Measurements from ENCODE around the gene PANK2. TPM values are rescaled to one million over a fixed set of nuclear protein-coding genes. Genes with fewer than 3 reads are reported as not detected.
A peak's percentile ranks its signal among the peaks of the same experiment; 100 is the strongest.
"Not testable (repeated sequence)": the region's sequence is repeated elsewhere in the genome, so short reads cannot be mapped to it uniquely, and the experiment has no call there.

Gene PANK2
- total RNA-seq, 2 experiments from 2014 or later: 76.6 to 80.1 TPM

DNA sequence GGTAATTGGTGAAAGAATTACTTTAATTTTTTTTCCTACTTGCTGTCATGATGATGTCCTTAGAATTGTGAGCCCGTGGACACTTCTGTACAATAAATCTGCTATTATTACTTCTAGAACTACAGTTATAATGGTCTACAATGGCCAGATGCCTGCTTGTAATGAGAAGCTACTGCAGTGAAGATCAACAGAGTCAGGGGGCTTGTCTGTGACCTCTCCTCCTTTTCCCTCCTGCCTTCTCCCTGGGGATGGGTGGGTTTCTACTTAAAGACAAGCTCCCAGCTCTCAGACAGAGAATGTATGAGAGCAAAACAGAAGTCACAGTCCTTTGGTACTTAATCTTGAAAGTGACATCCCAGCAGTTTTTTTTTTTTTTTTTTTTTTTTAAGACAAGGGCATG lies 13.2 kb upstream of the PANK2 start:
- ATAC-seq (ENCODE audit: low read depth) (no peak), DNase-seq (no peak)
- Mint-ChIP-seq H3K4me1 (peaks cover 2% of the 10 kb centered on the region), H3K27me3 (no peaks in the 10 kb centered on the region), H3K27ac (no peak overlapping the region), H3K9me3 (no peaks in the 10 kb centered on the region), H3K36me3 (peaks cover 13% of the 10 kb centered on the region), H3K4me3 (no peak overlapping the region)
- POLR2A ChIA-PET: no interaction called here

DNA sequence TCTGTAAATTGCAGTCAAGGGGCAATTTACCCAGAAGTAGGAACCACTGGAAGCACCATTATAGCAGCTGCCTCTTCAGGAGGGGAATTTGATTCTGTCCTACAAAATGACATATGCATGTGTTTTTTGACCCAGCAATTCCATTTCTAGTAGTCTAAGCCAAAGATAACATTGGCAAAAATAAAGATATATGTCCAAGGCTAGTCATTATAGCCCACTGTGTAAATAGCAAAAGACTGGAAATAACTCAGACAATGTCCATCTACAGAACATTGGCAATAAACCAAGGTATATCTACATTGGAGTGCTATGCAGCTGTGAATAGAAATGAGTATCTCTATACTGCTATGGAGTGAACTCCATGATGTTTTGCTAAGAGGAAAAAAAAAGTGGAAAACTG lies 12.5 kb upstream of the PANK2 start:
- no peaks in the 10 kb centered on the region for H3K9me3 Mint-ChIP-seq
- H3K27me3 Mint-ChIP-seq: no peaks in the 10 kb centered on the region
- peaks cover 2% of the 10 kb centered on the region for H3K4me1 Mint-ChIP-seq
- no peak overlapping the region for H3K27ac Mint-ChIP-seq
- H3K36me3 Mint-ChIP-seq: peaks cover 13% of the 10 kb centered on the region
- POLR2A ChIA-PET: no interaction called here
- no peak for ATAC-seq (ENCODE audit: low read depth)
- no peak for DNase-seq
- H3K4me3 Mint-ChIP-seq: no peak overlapping the region

DNA sequence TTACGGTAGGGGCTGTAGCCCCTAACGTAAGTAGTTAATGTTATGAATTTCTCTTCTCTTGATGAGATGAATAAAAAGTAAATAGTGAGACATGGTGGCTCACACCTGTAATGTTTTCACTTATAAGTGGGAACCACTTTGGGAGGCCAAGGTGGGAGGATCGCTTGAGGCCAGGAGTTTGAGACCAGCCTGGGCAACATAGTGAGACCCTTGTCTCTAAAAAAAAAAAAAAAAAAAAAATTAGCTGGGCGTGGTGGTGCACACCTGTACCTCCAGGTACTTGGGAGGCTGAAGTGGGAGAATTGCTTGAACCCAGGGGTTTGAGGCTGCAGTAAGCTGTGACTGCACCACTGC lies 10.3 kb upstream of the PANK2 start:
- H3K4me3 Mint-ChIP-seq; H3K9me3 Mint-ChIP-seq; H3K36me3 Mint-ChIP-seq; H3K4me1 Mint-ChIP-seq; H3K27me3 Mint-ChIP-seq; H3K27ac Mint-ChIP-seq; DNase-seq; ATAC-seq (ENCODE audit: low read depth): not testable (repeated sequence)
- POLR2A ChIA-PET: interaction anchor here (0.7 to 1.1 kb wide), 2 partner anchors 8 to 244 kb away, joined by 5 to 6 read pairs; no protein-coding TSS in a partner anchor

DNA sequence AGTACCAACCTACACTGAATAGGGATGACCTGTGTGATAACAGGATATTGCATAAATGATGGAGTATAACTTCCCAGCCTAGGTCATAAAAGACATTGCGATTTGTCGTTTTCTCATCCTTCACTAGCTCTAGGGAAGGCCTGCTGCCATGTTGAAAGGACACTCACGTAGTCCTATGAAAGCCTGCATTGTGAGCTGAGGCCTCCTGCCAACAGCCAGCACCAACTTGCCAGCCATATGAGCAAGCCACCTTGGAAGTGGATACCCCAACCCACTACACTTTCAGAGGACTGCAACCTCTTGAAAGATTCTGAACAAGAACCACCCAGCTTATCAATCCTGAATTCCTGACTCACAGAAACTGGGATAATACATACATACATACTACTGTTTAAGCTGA lies 3.5 kb upstream of the PANK2 start:
- no peak overlapping the region for H3K4me3 Mint-ChIP-seq
- H3K9me3 Mint-ChIP-seq: no peaks in the 10 kb centered on the region
- H3K27me3 Mint-ChIP-seq: no peaks in the 10 kb centered on the region
- no peak overlapping the region for H3K27ac Mint-ChIP-seq
- POLR2A ChIA-PET: interaction anchor here (0.6 kb wide), 1 partner anchor 8 kb away, joined by 4 read pairs; no protein-coding TSS in a partner anchor
- H3K4me1 Mint-ChIP-seq: peaks cover 17% of the 10 kb centered on the region
- no peak for DNase-seq
- H3K36me3 Mint-ChIP-seq: peaks cover 16% of the 10 kb centered on the region
- no peak for ATAC-seq (ENCODE audit: low read depth)

DNA sequence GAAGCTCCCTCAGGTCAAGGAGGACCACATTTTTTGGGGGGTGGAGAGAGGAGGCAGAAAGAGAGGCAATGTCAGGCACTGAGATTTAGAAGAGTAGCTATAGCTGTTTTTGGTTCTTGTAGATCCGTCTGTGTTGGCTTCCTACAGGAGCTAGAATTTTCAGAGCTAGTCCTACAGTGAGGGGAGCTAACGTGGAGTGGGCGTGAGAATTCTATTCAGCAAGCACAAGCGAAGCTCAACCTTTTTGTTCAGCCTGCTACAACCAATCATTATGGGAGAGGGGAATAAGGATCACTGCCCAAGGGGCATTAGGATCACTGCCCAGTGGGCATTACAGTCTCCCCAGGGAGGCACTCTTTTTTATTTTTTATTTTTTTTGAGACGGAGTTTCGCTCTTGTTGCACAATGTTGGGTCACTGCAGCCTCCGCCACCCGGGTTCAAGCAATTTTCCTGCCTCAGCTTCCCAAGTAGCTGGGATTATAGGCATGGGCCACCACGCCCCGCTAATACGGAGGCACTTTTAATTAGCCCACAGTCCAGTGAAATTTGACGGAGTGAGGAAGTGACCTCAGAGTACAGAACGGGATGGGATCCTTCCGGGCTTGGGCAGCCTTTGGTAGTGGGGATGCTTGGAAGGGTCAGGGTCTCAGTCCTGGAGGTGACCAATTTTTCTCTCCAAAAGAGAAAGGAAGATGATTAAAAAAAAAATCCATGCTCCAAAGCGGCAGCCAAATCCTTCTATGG lies 1.1 kb upstream of the PANK2 start:
- POLR2A ChIA-PET: interaction anchor here (0.6 to 1.4 kb wide), 6 partner anchors 16 to 221 kb away, joined by 3 to 7 read pairs (median 3); partner anchors contain the start of genes AP5S1 and CENPB
- Mint-ChIP-seq H3K4me3 (peak overlapping the region; percentile 100), H3K36me3 (peaks cover 33% of the 10 kb centered on the region), H3K27ac (peak overlapping the region; percentile 95), H3K27me3 (no peaks in the 10 kb centered on the region), H3K9me3 (no peaks in the 10 kb centered on the region), H3K4me1 (peaks cover 37% of the 10 kb centered on the region)
- ATAC-seq (ENCODE audit: low read depth) (no peak), DNase-seq (no peak)

DNA sequence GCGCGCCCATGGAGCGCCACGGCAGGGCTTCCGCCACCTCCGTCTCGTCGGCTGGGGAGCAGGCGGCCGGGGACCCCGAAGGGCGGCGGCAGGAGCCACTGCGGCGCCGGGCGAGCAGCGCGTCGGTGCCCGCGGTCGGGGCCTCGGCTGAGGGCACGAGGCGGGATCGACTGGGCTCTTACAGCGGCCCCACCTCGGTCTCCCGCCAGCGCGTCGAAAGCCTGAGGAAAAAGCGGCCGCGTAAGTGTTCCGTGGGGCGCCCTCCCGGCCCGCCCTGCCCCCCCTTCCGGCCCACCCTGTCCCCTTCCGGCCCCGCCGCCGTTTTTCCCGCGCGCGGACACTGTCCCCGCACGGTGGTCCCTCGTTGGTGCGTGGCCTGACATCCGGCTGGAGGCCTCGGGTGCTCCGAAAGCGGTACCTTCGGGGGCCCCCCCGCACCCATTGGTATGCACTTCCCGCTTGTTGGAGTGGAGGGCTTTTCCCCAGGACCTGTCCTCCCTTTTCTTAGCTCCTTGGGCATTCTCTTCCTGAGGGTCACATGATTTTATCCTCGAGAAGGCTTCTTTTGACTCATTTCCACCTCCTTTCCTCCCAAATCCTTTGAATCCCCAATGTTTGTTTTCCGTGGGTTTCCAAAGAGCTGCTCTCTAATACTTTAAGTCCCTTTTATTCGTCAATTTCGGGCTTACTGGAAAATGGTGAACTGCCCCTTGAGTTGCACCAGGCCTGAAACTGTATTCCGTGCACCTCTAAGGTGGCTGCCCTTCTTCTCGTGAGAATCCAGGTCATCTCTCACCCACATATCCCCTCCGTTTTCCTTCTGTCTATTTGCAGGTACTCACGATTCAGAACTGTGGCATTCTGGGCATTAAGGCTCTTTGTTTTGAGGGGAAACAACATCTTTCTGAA lies 556 bp downstream of the PANK2 start:
- Mint-ChIP-seq H3K9me3 (no peaks in the 10 kb centered on the region), H3K27ac (peak overlapping the region; percentile 96), H3K4me1 (peaks cover 44% of the 10 kb centered on the region), H3K36me3 (peaks cover 38% of the 10 kb centered on the region), H3K4me3 (peak overlapping the region; percentile 100), H3K27me3 (no peaks in the 10 kb centered on the region)
- ATAC-seq (ENCODE audit: low read depth): peak; percentile 15
- POLR2A ChIA-PET: interaction anchor here (0.6 to 2.2 kb wide), 4 partner anchors 9 to 196 kb away, joined by 3 to 8 read pairs (median 4); no protein-coding TSS in a partner anchor
- peak; percentile 64 for DNase-seq

DNA sequence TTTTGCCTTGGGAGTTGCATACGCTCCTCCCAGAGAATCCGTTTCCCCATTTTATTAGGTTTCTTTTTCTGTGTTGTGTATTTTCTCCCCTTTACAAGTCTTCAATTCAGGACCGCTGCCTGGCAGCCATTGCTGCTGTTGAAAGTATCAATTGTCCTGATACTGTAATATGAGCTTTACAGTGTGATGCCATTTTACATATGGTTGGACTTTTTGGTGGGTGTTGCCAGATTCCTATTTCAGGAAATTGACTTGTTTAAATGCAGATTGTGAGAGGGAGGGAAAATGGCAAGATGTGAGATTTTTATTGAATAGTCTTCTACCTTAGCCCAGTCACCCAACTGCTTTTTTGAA lies 1.2 kb downstream of the PANK2 start:
- peaks cover 41% of the 10 kb centered on the region for H3K36me3 Mint-ChIP-seq
- H3K4me1 Mint-ChIP-seq: peaks cover 46% of the 10 kb centered on the region
- no peaks in the 10 kb centered on the region for H3K9me3 Mint-ChIP-seq
- DNase-seq (no peak), ATAC-seq (ENCODE audit: low read depth) (no peak)
- peak overlapping the region; percentile 96 for H3K27ac Mint-ChIP-seq
- H3K27me3 Mint-ChIP-seq: no peaks in the 10 kb centered on the region
- H3K4me3 Mint-ChIP-seq: peak overlapping the region; percentile 91
- POLR2A ChIA-PET: interaction anchor here (0.6 to 2.2 kb wide), 4 partner anchors 10 to 195 kb away, joined by 3 to 8 read pairs (median 4); no protein-coding TSS in a partner anchor

DNA sequence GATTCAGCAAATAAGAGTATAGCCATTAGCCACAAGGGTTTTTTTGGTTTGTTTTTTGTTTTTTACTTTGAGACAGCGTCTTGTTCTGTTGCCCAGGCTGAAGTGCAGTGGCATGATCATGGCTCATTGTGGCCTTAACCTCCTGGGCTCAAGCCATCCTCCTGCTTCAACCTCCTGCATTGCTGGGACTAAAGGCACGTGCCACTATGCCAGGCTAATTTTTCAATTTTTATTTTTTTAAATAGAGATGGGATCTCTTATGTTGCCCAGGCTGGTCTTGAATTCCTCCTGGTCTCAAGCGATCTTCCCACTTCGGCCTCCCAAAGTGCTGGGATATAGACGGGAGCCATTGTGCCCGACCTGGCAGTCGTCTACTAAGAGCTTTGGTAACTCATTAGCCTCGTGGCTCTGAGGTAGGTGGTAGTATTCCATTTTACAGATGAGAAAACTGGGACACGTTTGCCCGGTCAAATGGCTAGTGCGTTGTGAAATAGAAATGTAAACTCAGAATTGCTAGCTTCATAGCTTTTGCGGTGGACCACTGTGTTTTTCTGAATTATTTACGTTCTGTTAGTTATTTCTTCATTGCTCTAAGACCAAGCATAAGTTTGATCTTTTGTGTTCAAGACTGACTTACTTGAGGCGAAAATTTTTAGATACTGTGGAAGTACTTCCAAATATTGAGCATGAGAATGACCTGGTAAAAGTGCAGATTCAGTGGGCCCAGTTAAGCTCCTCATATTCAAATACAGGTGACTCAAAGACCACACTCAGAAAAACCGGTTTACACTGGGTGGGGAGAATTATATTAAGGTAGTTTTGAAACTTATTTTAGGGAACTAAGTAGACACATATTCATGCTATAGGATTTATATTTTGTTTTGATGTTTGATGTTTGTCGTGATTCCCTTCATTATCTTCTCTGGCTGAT lies 2.1 kb downstream of the PANK2 start:
- no peaks in the 10 kb centered on the region for H3K27me3 Mint-ChIP-seq
- H3K4me3 Mint-ChIP-seq: peak overlapping the region; percentile 91
- peak overlapping the region; percentile 96 for H3K27ac Mint-ChIP-seq
- H3K4me1 Mint-ChIP-seq: peaks cover 45% of the 10 kb centered on the region
- DNase-seq (no peak), ATAC-seq (ENCODE audit: low read depth) (no peak)
- POLR2A ChIA-PET: interaction anchor here (0.5 to 2.2 kb wide), 4 partner anchors 10 to 125 kb away, joined by 3 to 8 read pairs (median 3); no protein-coding TSS in a partner anchor
- H3K36me3 Mint-ChIP-seq: peaks cover 42% of the 10 kb centered on the region
- no peaks in the 10 kb centered on the region for H3K9me3 Mint-ChIP-seq

DNA sequence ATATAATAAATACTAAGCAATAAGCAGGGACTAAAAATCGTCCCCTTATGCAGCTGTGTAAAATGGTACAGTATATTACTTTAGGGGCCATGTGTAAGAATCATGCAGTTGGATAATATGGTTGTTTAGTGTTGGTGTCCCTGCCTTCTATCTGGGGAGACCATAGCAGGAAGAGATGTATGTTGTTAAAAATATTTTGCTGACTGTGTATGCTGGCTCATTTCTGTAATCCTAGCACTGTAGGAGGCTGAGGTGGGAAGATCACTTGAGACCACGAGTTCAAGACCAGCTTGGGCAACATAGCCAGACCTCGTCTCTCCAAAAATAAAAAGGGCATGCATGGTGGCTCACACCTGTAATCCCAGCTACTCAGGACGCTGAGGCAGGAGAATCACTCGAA lies 5.6 kb downstream of the PANK2 start:
- POLR2A ChIA-PET: interaction anchor here (0.5 kb wide), 1 partner anchor 63 kb away, joined by 4 read pairs; no protein-coding TSS in a partner anchor
- Mint-ChIP-seq H3K9me3 (no peaks in the 10 kb centered on the region), H3K36me3 (peaks cover 38% of the 10 kb centered on the region), H3K4me1 (peaks cover 51% of the 10 kb centered on the region), H3K4me3 (no peak overlapping the region), H3K27ac (no peak overlapping the region), H3K27me3 (no peaks in the 10 kb centered on the region)
- DNase-seq: no peak
- ATAC-seq (ENCODE audit: low read depth): no peak

DNA sequence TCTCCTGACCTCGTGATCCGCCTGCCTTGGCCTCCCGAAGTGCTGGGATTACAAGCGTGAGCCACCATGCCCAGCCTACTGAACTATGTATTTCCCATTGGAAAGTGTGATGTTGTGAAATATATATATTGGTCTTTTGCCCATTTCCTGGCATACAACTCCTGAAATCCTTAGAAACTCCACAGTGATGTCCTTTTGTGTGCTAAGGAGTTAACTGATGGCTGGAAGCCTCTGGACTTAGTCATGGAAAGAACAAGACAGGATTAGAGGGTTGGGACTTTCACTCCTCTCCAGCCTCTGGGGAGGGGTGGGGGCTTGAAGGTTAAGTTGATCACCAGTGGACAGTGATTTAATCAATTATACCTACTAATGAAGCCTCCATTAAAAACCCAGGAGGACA lies 7.1 kb downstream of the PANK2 start:
- H3K27me3 Mint-ChIP-seq: no peaks in the 10 kb centered on the region
- DNase-seq (no peak), ATAC-seq (ENCODE audit: low read depth) (no peak)
- no peaks in the 10 kb centered on the region for H3K9me3 Mint-ChIP-seq
- no peak overlapping the region for H3K4me3 Mint-ChIP-seq
- H3K4me1 Mint-ChIP-seq: peaks cover 54% of the 10 kb centered on the region
- POLR2A ChIA-PET: no interaction called here
- peaks cover 32% of the 10 kb centered on the region for H3K36me3 Mint-ChIP-seq
- H3K27ac Mint-ChIP-seq: no peak overlapping the region

DNA sequence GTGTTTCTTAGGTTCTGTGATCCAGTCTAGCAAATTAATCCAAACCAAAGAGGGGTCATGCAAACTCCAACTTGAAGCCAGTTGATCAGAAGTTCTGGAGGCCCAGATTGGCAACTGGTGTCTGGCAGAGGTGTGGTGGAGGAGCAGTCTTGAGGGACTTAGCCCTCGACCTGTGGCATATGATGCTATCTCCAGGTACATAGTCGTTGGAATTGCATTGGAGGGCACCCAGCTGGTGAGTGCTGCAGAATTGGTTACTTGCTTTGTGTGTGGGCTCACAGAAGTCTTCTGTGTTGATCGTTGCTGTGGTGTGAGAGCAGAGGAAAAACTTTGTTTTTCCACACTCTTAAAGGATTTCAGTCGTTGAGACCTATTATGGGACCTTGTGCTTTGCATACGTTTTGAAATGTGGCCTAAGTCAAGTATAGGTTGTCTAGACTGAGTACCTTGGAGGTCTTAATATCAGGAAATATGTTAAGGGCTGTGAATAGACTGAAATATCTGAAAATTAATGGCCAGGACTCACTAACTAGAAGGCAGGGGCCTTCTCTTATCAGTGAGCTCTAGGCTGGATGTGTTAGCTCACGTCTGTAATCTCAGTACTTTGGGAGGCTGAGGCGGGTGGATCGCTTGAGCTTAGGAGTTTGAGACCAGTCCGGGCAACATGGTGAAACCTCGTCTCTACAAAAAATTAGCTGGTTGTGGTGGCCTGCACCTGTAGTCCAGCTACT lies 7.8 kb downstream of the PANK2 start:
- peaks cover 25% of the 10 kb centered on the region for H3K36me3 Mint-ChIP-seq
- H3K4me3 Mint-ChIP-seq: no peak overlapping the region
- ATAC-seq (ENCODE audit: low read depth) (no peak), DNase-seq (no peak)
- H3K4me1 Mint-ChIP-seq: peaks cover 54% of the 10 kb centered on the region
- POLR2A ChIA-PET: no interaction called here
- no peaks in the 10 kb centered on the region for H3K9me3 Mint-ChIP-seq
- H3K27ac Mint-ChIP-seq: no peak overlapping the region
- no peaks in the 10 kb centered on the region for H3K27me3 Mint-ChIP-seq

DNA sequence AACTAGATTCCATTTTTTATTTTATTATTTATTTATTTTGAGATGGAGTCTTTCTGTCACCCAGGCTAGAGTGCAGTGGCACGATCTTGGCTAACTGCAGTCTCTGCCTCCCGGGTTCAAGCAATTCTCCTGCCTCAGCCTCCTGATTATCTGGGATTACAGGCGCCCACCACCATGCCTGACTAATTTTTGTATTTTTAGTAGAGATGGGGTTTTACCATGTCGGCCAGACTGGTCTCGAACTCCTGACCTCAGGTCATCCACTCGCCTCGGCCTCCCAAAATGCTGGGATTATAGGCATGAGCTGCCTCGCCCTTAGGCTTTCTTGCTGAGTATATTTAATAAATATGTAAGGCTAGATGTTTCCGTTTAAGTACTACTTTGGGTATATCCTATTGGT lies 9.0 kb downstream of the PANK2 start:
- ATAC-seq (ENCODE audit: low read depth); DNase-seq; H3K9me3 Mint-ChIP-seq; H3K27ac Mint-ChIP-seq; H3K4me3 Mint-ChIP-seq; H3K27me3 Mint-ChIP-seq; POLR2A ChIA-PET: not testable (repeated sequence)
- H3K4me1 Mint-ChIP-seq: peaks cover 47% of the 10 kb centered on the region
- H3K36me3 Mint-ChIP-seq: peaks cover 18% of the 10 kb centered on the region
